ENCODE measurements around the gene GRPEL2.
"Not testable (repeated sequence)": the region's sequence is repeated elsewhere in the genome, so short reads cannot be mapped to it uniquely, and the experiment has no call there.

The GRPEL2 gene

GRCh38 chr5:149379177-149379761 lies 34.0 kb downstream of the GRPEL2 start, which contains the start of gene IL17B:
Gene IL17B, minus strand, starts transcription at chr5:149379292. Its CDS starts 67 bp downstream, at chr5:149379225.
- no peak for DNase-seq

GRCh38 chr5:149379818-149380374 lies 34.6 kb downstream of the GRPEL2 start:
- no peak for DNase-seq

- no peak for DNase-seq
Observed at GRCh38 chr5:149380466-149381121, 35.3 kb downstream of the GRPEL2 start.

- no peak for DNase-seq
Observed at GRCh38 chr5:149381261-149381985, 36.1 kb downstream of the GRPEL2 start.

- peak; percentile 37 for DNase-seq
Observed at GRCh38 chr5:149381986-149382338, 36.7 kb downstream of the GRPEL2 start.

- no peak for DNase-seq
Observed at GRCh38 chr5:149382517-149383220, 37.4 kb downstream of the GRPEL2 start.

GRCh38 chr5:149383399-149383798 lies 38.1 kb downstream of the GRPEL2 start:
- DNase-seq = no peak

GRCh38 chr5:149386166-149386565 lies 40.9 kb downstream of the GRPEL2 start:
- no peak for DNase-seq

- no peak for DNase-seq
Observed at GRCh38 chr5:149387081-149387631, 41.9 kb downstream of the GRPEL2 start.

- DNase-seq = no peak
Observed at GRCh38 chr5:149387982-149388381, 42.7 kb downstream of the GRPEL2 start.

- DNase-seq = no peak
Observed at GRCh38 chr5:149388498-149389190, 43.3 kb downstream of the GRPEL2 start.

GRCh38 chr5:149389552-149390495 lies 44.5 kb downstream of the GRPEL2 start:
- no peak for DNase-seq

- not testable (repeated sequence) for DNase-seq
Observed at GRCh38 chr5:149391076-149391475, 45.8 kb downstream of the GRPEL2 start.

- no peak for DNase-seq
Observed at GRCh38 chr5:149391524-149391923, 46.2 kb downstream of the GRPEL2 start.

- DNase-seq = no peak
Observed at GRCh38 chr5:149392718-149393117, 47.4 kb downstream of the GRPEL2 start.

- not testable (repeated sequence) for DNase-seq
Observed at GRCh38 chr5:149394996-149395395, 49.7 kb downstream of the GRPEL2 start.

GRCh38 chr5:149397530-149397929 lies 52.2 kb downstream of the GRPEL2 start:
- peak; percentile 3 for DNase-seq

GRCh38 chr5:149398747-149399266 lies 53.5 kb downstream of the GRPEL2 start:
- DNase-seq = not testable (repeated sequence)

- DNase-seq = no peak
Observed at GRCh38 chr5:149399775-149400174, 54.5 kb downstream of the GRPEL2 start.

GRCh38 chr5:149400304-149400703 lies 55.0 kb downstream of the GRPEL2 start:
- DNase-seq = no peak

GRCh38 chr5:149401051-149401450 lies 55.8 kb downstream of the GRPEL2 start:
- DNase-seq = no peak
